HepG2 (cell line): ENCODE measurements around the gene TMEM87B. TPM values are rescaled to one million over a fixed set of nuclear protein-coding genes. Genes with fewer than 3 reads are reported as not detected.

Experiments
- ATAC-seq: fragments of 200-7000 bp; cut with Tn5 transposase; 3 replicates; pipeline ENCODE4 v1.9.1; 2020; ENCODE audit warnings: mild to moderate bottlenecking, moderate library complexity
- BruUV-seq: library from RNA; stranded (reverse); fragments of 400-500 nt; replicated peaks from 2 replicates; lab custom pipeline; 2021; lab: Mats Ljungman, UMichigan
- CTCF ChIA-PET: fragments of 300-600 bp; formaldehyde crosslinking; extraction: SDS; loops from one replicate; lab custom pipeline; 2021; ENCODE audit warnings: low total read pairs, inconsistent platforms, low intra/inter-chr PET ratio; lab: Yijun Ruan, JAX
- POLR2A ChIA-PET: fragments of 350-600 bp; sonication (Branson Sonifier 250); formaldehyde crosslinking; loops from one replicate; lab custom pipeline; 2020; ENCODE audit warnings: antibody characterized with exemption, inconsistent platforms; lab: Yijun Ruan, JAX
- DNase-seq: peaks from one replicate; pipeline ENCODE4 v3.0.0-alpha.2; 2015; ENCODE audit warnings: low spot score
- FAIRE-seq: peaks from 3 replicates; lab custom pipeline; 2011; peaks lifted over from hg19 to GRCh38; lab: Jason Lieb, UNC
- H2AFZ ChIP-seq: one replicate; pipeline ENCODE4 v1.6.1; 2011; ENCODE audit warnings: low read length, inconsistent platforms
- H3K27ac ChIP-seq: fragments of 300-600 bp; 3 replicates; pipeline ENCODE4 v1.8.0; 2011; ENCODE audit warnings: mixed run types, mild to moderate bottlenecking, mixed read lengths, low read length, inconsistent platforms; ENCODE audit not compliant: insufficient read depth; ENCODE audit errors: extremely low read length
- H3K27me3 ChIP-seq, 2 experiments: fragments of 200-600 bp in 1 of 2; 2 replicates in 1 of 2; 3 replicates in 1 of 2; pipeline versions ENCODE4 v1.6.0 to v1.8.0; 2011; ENCODE audit warnings: low read length in 2 of 2, mild to moderate bottlenecking in 2 of 2, moderate library complexity in 2 of 2, inconsistent platforms in 1 of 2; ENCODE audit not compliant: insufficient read depth in 2 of 2, control insufficient read depth in 1 of 2
- H3K36me3 ChIP-seq, 2 experiments: fragments of 200-600 bp in 1 of 2; replicated peaks in 1 of 2; 2 replicates in 1 of 2; 3 replicates in 1 of 2; pipeline versions ENCODE4 v1.5.1 to v1.8.0; 2011; ENCODE audit warnings: low read length in 2 of 2, inconsistent platforms in 1 of 2; ENCODE audit not compliant: insufficient read depth in 2 of 2, control insufficient read depth in 1 of 2
- H3K4me1 ChIP-seq: 2 replicates; pipeline ENCODE4 v1.5.1; 2012; ENCODE audit warnings: low read length, inconsistent platforms; ENCODE audit not compliant: insufficient read depth
- H3K4me2 ChIP-seq: 2 replicates; pipeline ENCODE4 v1.6.0; 2011; ENCODE audit warnings: low read depth, low read length, inconsistent platforms
- H3K4me3 ChIP-seq, 3 experiments: fragments of 200-600 bp in 1 of 3; sonication (generic), shearing (Covaris generic) in 1 of 3; replicated peaks in 1 of 3; 2 replicates each; pipeline ENCODE4 v1.5.1; 2011 to 2016; ENCODE audit warnings: low read length in 3 of 3, inconsistent platforms in 2 of 3, low read depth in 2 of 3, mild to moderate bottlenecking in 2 of 3, control low read depth in 1 of 3, mixed read lengths in 1 of 3; ENCODE audit not compliant: insufficient read depth in 1 of 3
- H3K79me2 ChIP-seq: one replicate; pipeline ENCODE4 v1.6.1; 2011; ENCODE audit warnings: low read length, inconsistent platforms; ENCODE audit not compliant: insufficient read depth
- H3K9ac ChIP-seq: 2 replicates; pipeline ENCODE4 v1.6.0; 2011; ENCODE audit warnings: mild to moderate bottlenecking, low read depth, low read length, inconsistent platforms; ENCODE audit not compliant: insufficient read depth
- H3K9me3 ChIP-seq: 2 replicates; pipeline ENCODE4 v1.5.1; 2012; ENCODE audit warnings: mild to moderate bottlenecking, low read length
- H4K20me1 ChIP-seq: 2 replicates; pipeline ENCODE4 v1.6.0; 2011; ENCODE audit warnings: inconsistent platforms, mild to moderate bottlenecking, low read length, moderate library complexity; ENCODE audit not compliant: insufficient read depth
- CREM ChIP-seq, 2 experiments: sonication (generic) in 1 of 2; formaldehyde crosslinking in 1 of 2; IDR thresholded peaks; 2 replicates each; pipeline versions ENCODE4 v1.4.0 to v1.6.1; 2016 to 2020; ENCODE audit warnings: antibody characterized with exemption in 1 of 2, mild to moderate bottlenecking in 1 of 2, missing genetic modification reagents in 1 of 2
- FOXM1 ChIP-seq: sonication (generic); formaldehyde crosslinking; IDR thresholded peaks from 2 replicates; pipeline ENCODE4 v1.5.0; 2020; ENCODE audit warnings: missing genetic modification reagents
- ISX ChIP-seq: sonication (generic); formaldehyde crosslinking; conservative IDR thresholded peaks from 2 replicates; pipeline ENCODE4 v1.5.0; 2020; ENCODE audit warnings: missing genetic modification reagents
- KLF9 ChIP-seq: IDR thresholded peaks from 2 replicates; pipeline ENCODE4 v1.6.1; 2016; ENCODE audit warnings: low read depth
- MLLT10 ChIP-seq: sonication (generic); formaldehyde crosslinking; IDR thresholded peaks from 2 replicates; pipeline ENCODE4 v1.4.0; 2020; ENCODE audit warnings: missing genetic modification reagents
- RFX3 ChIP-seq: IDR thresholded peaks from 2 replicates; pipeline ENCODE4 v1.6.1; 2016; ENCODE audit warnings: missing biosample characterization, missing genetic modification reagents
- ZNF44 ChIP-seq: sonication (generic); formaldehyde crosslinking; IDR thresholded peaks from 2 replicates; pipeline ENCODE4 v1.5.1; 2020; ENCODE audit warnings: mild to moderate bottlenecking, missing genetic modification reagents
- ZNF563 ChIP-seq: sonication (generic); formaldehyde crosslinking; IDR thresholded peaks from 2 replicates; pipeline ENCODE4 v1.8.0; 2022; ENCODE audit warnings: mild to moderate bottlenecking, moderate library complexity, missing genetic modification reagents
- ZNF589 ChIP-seq: sonication (generic); formaldehyde crosslinking; conservative IDR thresholded peaks from 2 replicates; pipeline ENCODE4 v1.8.0; 2022; ENCODE audit warnings: mild to moderate bottlenecking, moderate library complexity, missing genetic modification reagents
- ZSCAN9 ChIP-seq: IDR thresholded peaks from 2 replicates; pipeline ENCODE4 v1.6.1; 2016; ENCODE audit warnings: borderline replicate concordance
- WGBS: methylation state at CpG from one replicate; pipeline ENCODE4 v1.1.6; 2017; ENCODE audit warnings: low lambda C conversion rate; 5-methylcytosine and 5-hydroxymethylcytosine counted together
- in situ Hi-C: cut with HindIII; loops from 2 replicates; pipeline ENCODE4 v1.10.0; 2017; ENCODE audit warnings: low pct_unique_long_range_greater_than_20kb; ENCODE audit not compliant: extremely low pct_ligation_motif_present
- intact Hi-C: fragments of 100-400 bp; cut with micrococcal nuclease; formaldehyde crosslinking; loops from one replicate; pipeline ENCODE4 v1.10.0; 2022; ENCODE audit not compliant: unreplicated experiment
- polyA plus RNA-seq, 8 experiments: library from polyadenylated mRNA; depleted of rRNA in 3 of 8; stranded (reverse) in 7 of 8; unstranded in 1 of 8; fragments of >200 nt; fragmentation: Illumina TruSeq in 4 of 8; extraction: Trizol in 4 of 8; gene quantifications; 2 replicates each; pipeline versions ENCODE4 v1.2.1 to v1.2.3, GENCODE V29; 2011 to 2016; ENCODE audit warnings: low read depth in 4 of 8, missing spikeins in 1 of 8, mixed read lengths in 1 of 8; ENCODE audit not compliant: insufficient read depth in 1 of 8
- total RNA-seq, 5 experiments: library from RNA; depleted of rRNA; stranded (reverse); fragments of >200 nt; fragmentation: Illumina TruSeq; extraction: Trizol; gene quantifications; 2 replicates each; pipeline ENCODE4 v1.2.3, GENCODE V29; 2016; ENCODE audit warnings: low read depth in 1 of 5
- TF ChIP-seq, protein P1 (sequence below): sonication (generic); formaldehyde crosslinking; conservative IDR thresholded peaks from 2 replicates; pipeline ENCODE4 v1.4.0; 2020; ENCODE audit warnings: missing genetic modification reagents

Gene TMEM87B
- total and polyA plus RNA-seq, 2 of the 13 experiments (the other 11 are each of a cell fraction or from before 2014, with no cell fraction given): 15.1 to 16.2 TPM

GRCh38 chr2:112108178-112108832 lies 53.2 kb downstream of the TMEM87B start:
- H3K9me3 ChIP-seq: peaks cover 21% of the 10 kb centered on the region
- BruUV-seq: no TSS peak
- no peaks in the 10 kb centered on the region for H3K79me2 ChIP-seq
- peaks cover 7 to 46% of the 10 kb centered on the region in 2 experiments for H3K36me3 ChIP-seq
- 100% methylated on average over 1 of the region's 1 CpG for WGBS
- H3K4me2 ChIP-seq: no peak overlapping the region
- H3K27ac ChIP-seq: no peak overlapping the region
- H4K20me1 ChIP-seq: no peaks in the 10 kb centered on the region
- ATAC-seq (no peak), FAIRE-seq (no peak), DNase-seq (no peak)
- ChIA-PET POLR2A (no interaction called here), CTCF (no interaction called here)
- H3K9ac ChIP-seq: no peak overlapping the region
- H2AFZ ChIP-seq: no peak overlapping the region
- intact Hi-C loops: no loop called here
- H3K27me3 ChIP-seq: no peaks in the 10 kb centered on the region
- H3K4me3 ChIP-seq: no peak overlapping the region
- TF ChIP-seq ZNF563 (CRISPR knock-in tag) (no peak), ZSCAN9 (CRISPR knock-in tag) (no peak), ZNF589 (CRISPR knock-in tag) (no peak), FOXM1 (CRISPR knock-in tag) (no peak), CREM (IDR thresholded peaks at IDR 0.05) (no peak), CREM (CRISPR knock-in tag; IDR thresholded peaks at IDR 0.05) (no peak), KLF9 (CRISPR knock-in tag) (no peak), MLLT10 (no peak), RFX3 (CRISPR knock-in tag) (no peak), ISX (CRISPR knock-in tag) (no peak), ZNF44 (CRISPR knock-in tag) (no peak)
- TF ChIP-seq, protein P1, sequence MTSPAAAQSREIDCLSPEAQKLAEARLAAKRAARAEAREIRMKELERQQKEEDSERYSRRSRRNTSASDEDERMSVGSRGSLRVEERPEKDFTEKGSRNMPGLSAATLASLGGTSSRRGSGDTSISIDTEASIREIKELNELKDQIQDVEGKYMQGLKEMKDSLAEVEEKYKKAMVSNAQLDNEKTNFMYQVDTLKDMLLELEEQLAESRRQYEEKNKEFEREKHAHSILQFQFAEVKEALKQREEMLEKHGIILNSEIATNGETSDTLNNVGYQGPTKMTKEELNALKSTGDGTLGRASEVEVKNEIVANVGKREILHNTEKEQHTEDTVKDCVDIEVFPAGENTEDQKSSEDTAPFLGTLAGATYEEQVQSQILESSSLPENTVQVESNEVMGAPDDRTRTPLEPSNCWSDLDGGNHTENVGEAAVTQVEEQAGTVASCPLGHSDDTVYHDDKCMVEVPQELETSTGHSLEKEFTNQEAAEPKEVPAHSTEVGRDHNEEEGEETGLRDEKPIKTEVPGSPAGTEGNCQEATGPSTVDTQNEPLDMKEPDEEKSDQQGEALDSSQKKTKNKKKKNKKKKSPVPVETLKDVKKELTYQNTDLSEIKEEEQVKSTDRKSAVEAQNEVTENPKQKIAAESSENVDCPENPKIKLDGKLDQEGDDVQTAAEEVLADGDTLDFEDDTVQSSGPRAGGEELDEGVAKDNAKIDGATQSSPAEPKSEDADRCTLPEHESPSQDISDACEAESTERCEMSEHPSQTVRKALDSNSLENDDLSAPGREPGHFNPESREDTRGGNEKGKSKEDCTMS (CRISPR knock-in tag): no peak
- no peaks in the 10 kb centered on the region for H3K4me1 ChIP-seq
- in situ Hi-C loops: no loop called here
